K562 (cell line): ENCODE data around the gene STUB1. TPM values are rescaled to one million over a fixed set of nuclear protein-coding genes. Genes with fewer than 3 reads are reported as not detected.
A peak's percentile ranks its signal among the peaks of the same experiment; 100 is the strongest.

ENCODE experiments used
- CEBPZ ChIP-seq: fragments of 150-350 bp; IDR thresholded peaks from 2 replicates; pipeline ENCODE4 v1.6.1; 2014; ENCODE audit warnings: low read depth, mild to moderate bottlenecking, low read length, borderline replicate concordance
- E2F5 ChIP-seq: sonication (generic); formaldehyde crosslinking; IDR thresholded peaks from 2 replicates; pipeline ENCODE4 v1.8.0; 2022; ENCODE audit warnings: mild to moderate bottlenecking, missing genetic modification reagents
- HDAC3 ChIP-seq: fragments of 450-650 bp; IDR thresholded peaks from 2 replicates; pipeline ENCODE4 v1.6.1; 2018; ENCODE audit warnings: borderline replicate concordance, mild to moderate bottlenecking, moderate library complexity; ENCODE audit not compliant: partially characterized antibody
- IFI16 ChIP-seq: fragments of 250-450 bp; sonication (Bioruptor Pico); IDR thresholded peaks from 2 replicates; pipeline ENCODE4 v2.1.2; 2022; ENCODE audit warnings: mild to moderate bottlenecking, inconsistent platforms
- IRF1 ChIP-seq: sonication (generic); formaldehyde crosslinking; IDR thresholded peaks from 2 replicates; pipeline ENCODE4 v1.8.0; 2022; ENCODE audit warnings: missing genetic modification reagents, mild to moderate bottlenecking, borderline replicate concordance
- KAT2B ChIP-seq: IDR thresholded peaks from one replicate; pipeline ENCODE4 v1.6.1; 2012; ENCODE audit warnings: low read depth, mild to moderate bottlenecking, control low read depth, inconsistent platforms, low read length, moderate library complexity
- KLF13 ChIP-seq: fragments of 450-650 bp; IDR thresholded peaks from 2 replicates; pipeline ENCODE4 v1.6.1; 2016; ENCODE audit warnings: missing genetic modification characterization, low read depth, mild to moderate bottlenecking, missing compliant biosample characterization, moderate library complexity, borderline replicate concordance
- MEF2D ChIP-seq: conservative IDR thresholded peaks from 2 replicates; pipeline ENCODE4 v1.6.1; 2016; ENCODE audit warnings: low read depth, missing genetic modification characterization, missing compliant biosample characterization
- SP1 ChIP-seq: sonication (generic); formaldehyde crosslinking; IDR thresholded peaks from 2 replicates; pipeline ENCODE4 v1.8.1; 2022; ENCODE audit warnings: mild to moderate bottlenecking, missing genetic modification reagents
- TCF15 ChIP-seq: fragments of 250-450 bp; sonication (Bioruptor Pico); IDR thresholded peaks from 2 replicates; pipeline ENCODE4 v1.8.0; 2022; ENCODE audit warnings: moderate library complexity, mild to moderate bottlenecking, inconsistent platforms
- THRAP3 ChIP-seq: fragments of 450-650 bp; IDR thresholded peaks from 2 replicates; pipeline ENCODE4 v1.6.1; 2016; ENCODE audit warnings: mild to moderate bottlenecking, inconsistent platforms, borderline replicate concordance
- ZBTB26 ChIP-seq: fragments of 450-650 bp; formaldehyde crosslinking; IDR thresholded peaks from 2 replicates; pipeline ENCODE4 v1.4.0; 2022; ENCODE audit warnings: missing genetic modification characterization
- ZNF347 ChIP-seq: fragments of 450-650 bp; formaldehyde crosslinking; IDR thresholded peaks from 2 replicates; pipeline ENCODE4 v1.4.0; 2020; ENCODE audit warnings: low read depth, mild to moderate bottlenecking, moderate library complexity
- ZNF408 ChIP-seq: fragments of 250-450 bp; sonication (Bioruptor Pico); IDR thresholded peaks from 2 replicates; pipeline ENCODE4 v1.4.0; 2020; ENCODE audit warnings: low read depth, mild to moderate bottlenecking, moderate library complexity
- polyA plus RNA-seq, 8 experiments: library from polyadenylated mRNA; depleted of rRNA in 4 of 8; stranded (reverse) in 5 of 8; unstranded in 3 of 8; fragments of >200 nt; fragmentation: Nextera tagmentation in 2 of 8; fragmentation: Illumina TruSeq in 1 of 8; extraction: Ambion mirVana in 2 of 8; extraction: Trizol in 1 of 8; gene quantifications; 2 replicates each; pipeline versions ENCODE4 v1.2.1 to v1.2.3, GENCODE V29; 2011 to 2014; ENCODE audit warnings: inconsistent platforms in 1 of 8, missing spikeins in 1 of 8
- total RNA-seq, 7 experiments: library from RNA; depleted of rRNA in 6 of 7; stranded (reverse); fragments of >200 nt in 6 of 7; fragmentation: Illumina TruSeq in 2 of 7; extraction: Trizol in 2 of 7; gene quantifications; 2 replicates each; pipeline versions ENCODE4 v1.2.1 to v1.2.3, GENCODE V29; 2011 to 2021; ENCODE audit warnings: low replicate concordance in 1 of 7
- TF ChIP-seq, protein P1 (sequence below): fragments of 450-650 bp; formaldehyde crosslinking; IDR thresholded peaks from 2 replicates; pipeline ENCODE4 v1.4.0; 2020; ENCODE audit warnings: mild to moderate bottlenecking, moderate library complexity
- TF ChIP-seq, protein P2 (sequence below): conservative IDR thresholded peaks from 2 replicates; pipeline ENCODE4 v1.6.1; 2011; ENCODE audit warnings: low read depth, mild to moderate bottlenecking, low read length; ENCODE audit not compliant: control insufficient read depth

Gene STUB1
- total and polyA plus RNA-seq, 9 of the 15 experiments (the other 6 are each of a cell fraction or from before 2014, with no cell fraction given) = 10.6 to 251 (median 152) TPM

DNA sequence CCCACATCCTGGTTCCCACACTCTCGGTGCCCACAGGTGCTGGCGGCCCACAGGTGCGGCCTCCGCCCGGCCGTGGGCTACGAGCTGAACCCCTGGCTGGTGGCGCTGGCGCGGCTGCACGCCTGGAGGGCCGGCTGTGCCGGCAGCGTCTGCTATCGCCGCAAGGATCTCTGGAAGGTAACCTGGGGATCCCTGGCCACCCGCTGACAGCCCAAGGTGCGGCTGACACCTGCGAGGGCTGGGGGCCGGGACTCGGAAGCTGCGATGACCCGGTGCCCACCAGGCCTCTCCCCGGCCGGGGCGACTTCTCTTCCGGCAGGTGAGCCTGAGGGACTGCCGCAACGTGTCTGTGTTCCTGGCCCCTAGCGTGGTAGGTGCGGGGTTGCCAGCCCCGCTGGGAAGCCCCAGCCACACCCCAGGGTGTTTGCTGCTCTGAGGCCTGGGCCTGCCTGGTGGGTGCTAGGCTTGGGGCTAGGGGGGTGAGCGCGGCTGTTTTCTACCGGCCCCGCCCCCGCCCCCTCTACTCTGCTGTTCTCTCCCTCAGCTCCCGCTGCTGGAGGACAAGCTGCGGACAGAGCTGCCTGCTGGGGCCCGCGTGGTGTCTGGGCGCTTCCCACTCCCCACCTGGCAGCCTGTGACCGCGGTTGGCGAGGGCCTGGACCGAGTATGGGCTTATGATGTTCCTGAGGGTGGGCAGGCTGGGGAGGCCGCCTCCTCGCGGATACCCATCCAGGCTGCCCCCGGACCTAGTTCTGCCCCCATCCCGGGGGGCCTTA lies 41.7 kb downstream of the STUB1 start (continued):
- TF ChIP-seq CEBPZ (no peak), TCF15 (CRISPR knock-in tag) (no peak), ZNF347 (CRISPR knock-in tag) (no peak), KAT2B (no peak), IFI16 (CRISPR knock-in tag) (no peak), E2F5 (CRISPR knock-in tag) (no peak), ZNF408 (no peak), THRAP3 (no peak), MEF2D (tag) (no peak), IRF1 (0 out of 2 replicates have a peak, but pooled peaks have one; percentile 57), SP1 (CRISPR knock-in tag) (0 out of 2 replicates have a peak, but pooled peaks have one; percentile 7), ZBTB26 (no peak), KLF13 (tag) (peak; percentile 42; the same call in 1 of the 2 replicates), HDAC3 (no peak)
- TF ChIP-seq, protein P1, sequence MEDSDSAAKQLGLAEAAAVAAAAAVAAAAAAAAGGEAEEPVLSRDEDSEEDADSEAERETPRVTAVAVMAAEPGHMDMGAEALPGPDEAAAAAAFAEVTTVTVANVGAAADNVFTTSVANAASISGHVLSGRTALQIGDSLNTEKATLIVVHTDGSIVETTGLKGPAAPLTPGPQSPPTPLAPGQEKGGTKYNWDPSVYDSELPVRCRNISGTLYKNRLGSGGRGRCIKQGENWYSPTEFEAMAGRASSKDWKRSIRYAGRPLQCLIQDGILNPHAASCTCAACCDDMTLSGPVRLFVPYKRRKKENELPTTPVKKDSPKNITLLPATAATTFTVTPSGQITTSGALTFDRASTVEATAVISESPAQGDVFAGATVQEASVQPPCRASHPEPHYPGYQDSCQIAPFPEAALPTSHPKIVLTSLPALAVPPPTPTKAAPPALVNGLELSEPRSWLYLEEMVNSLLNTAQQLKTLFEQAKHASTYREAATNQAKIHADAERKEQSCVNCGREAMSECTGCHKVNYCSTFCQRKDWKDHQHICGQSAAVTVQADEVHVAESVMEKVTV (CRISPR knock-in tag) = no peak
- TF ChIP-seq, protein P2, sequence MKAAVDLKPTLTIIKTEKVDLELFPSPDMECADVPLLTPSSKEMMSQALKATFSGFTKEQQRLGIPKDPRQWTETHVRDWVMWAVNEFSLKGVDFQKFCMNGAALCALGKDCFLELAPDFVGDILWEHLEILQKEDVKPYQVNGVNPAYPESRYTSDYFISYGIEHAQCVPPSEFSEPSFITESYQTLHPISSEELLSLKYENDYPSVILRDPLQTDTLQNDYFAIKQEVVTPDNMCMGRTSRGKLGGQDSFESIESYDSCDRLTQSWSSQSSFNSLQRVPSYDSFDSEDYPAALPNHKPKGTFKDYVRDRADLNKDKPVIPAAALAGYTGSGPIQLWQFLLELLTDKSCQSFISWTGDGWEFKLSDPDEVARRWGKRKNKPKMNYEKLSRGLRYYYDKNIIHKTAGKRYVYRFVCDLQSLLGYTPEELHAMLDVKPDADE = 0 out of 2 replicates have a peak, but pooled peaks have one; percentile 22
